Vagina (tissue), 2 donors: ENCODE measurements around the gene PPARD.

Source experiments
- CTCF ChIP-seq, 3 experiments: fragments of 450-650 bp in 2 of 3; fragments of 200-600 bp in 1 of 3; sonication (generic) in 1 of 3; IDR thresholded peaks; one replicate each; pipeline ENCODE4 v1.5.1; 2017 to 2019; ENCODE audit warnings: antibody characterized with exemption in 3 of 3, mild to moderate bottlenecking in 2 of 3, moderate library complexity in 2 of 3
- POLR2A ChIP-seq, 2 donors: fragments of 450-650 bp; IDR thresholded peaks; one replicate each; pipeline ENCODE4 v1.6.1; 2017; ENCODE audit warnings: antibody characterized with exemption in 2 of 2, mild to moderate bottlenecking in 2 of 2, moderate library complexity in 2 of 2
- POLR2AphosphoS5 ChIP-seq, 2 donors: sonication (generic); formaldehyde crosslinking; IDR thresholded peaks; one replicate each; pipeline ENCODE4 v1.9.0; 2017; ENCODE audit warnings: antibody characterized with exemption in 2 of 2, mild to moderate bottlenecking in 2 of 2, low read depth in 1 of 2; ENCODE audit not compliant: insufficient read depth in 1 of 2

- TF ChIP-seq CTCF (IDR thresholded peaks at IDR 0.05) (no peak), POLR2A (IDR thresholded peaks at IDR 0.05) (no peak), POLR2AphosphoS5 (IDR thresholded peaks at IDR 0.05; ENCODE audit: insufficient read depth in 1 of 2, low read depth in 1 of 2) (no peak)
Measured at GRCh38 chr6:35397806-35398418, 55.6 kb downstream of the PPARD start.
